ENCODE results near the gene CNTLN. TPM values are rescaled to one million over a fixed set of nuclear protein-coding genes. Genes with fewer than 3 reads are reported as not detected.
"Not testable (repeated sequence)": the region's sequence is repeated elsewhere in the genome, so short reads cannot be mapped to it uniquely, and the experiment has no call there.

CNTLN gene
- total RNA-seq, 1 experiment from 2014 or later = 5.6 TPM

DNA sequence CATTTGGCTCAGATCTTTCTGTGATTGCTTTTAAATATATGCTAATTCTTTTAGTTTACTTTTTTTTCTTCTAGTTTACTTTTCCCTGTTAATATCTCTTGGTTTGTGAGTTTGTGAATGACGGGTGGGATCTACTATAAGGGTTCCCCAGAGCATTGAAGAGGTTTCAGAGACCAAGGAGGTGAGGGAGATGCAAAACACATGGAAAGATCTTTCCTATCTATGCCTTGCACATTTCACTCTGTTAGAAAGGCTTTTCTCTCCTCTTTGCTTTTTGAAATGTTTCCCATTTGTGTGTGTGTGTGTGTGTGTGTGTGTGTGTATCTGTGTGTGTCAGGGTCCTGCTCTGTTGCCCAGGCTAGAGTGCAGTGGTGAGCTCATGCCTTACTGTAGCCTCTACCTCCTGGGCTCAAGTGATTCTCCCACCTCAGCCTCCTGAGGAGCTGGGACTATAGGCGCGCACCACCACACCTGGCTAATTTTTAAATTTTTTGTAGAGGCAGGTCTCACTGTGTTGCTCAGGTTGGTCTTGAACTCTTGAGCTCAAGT, 50.7 kb downstream of the CNTLN start:
- no peak for DNase-seq (ENCODE audit: low read depth)

DNA sequence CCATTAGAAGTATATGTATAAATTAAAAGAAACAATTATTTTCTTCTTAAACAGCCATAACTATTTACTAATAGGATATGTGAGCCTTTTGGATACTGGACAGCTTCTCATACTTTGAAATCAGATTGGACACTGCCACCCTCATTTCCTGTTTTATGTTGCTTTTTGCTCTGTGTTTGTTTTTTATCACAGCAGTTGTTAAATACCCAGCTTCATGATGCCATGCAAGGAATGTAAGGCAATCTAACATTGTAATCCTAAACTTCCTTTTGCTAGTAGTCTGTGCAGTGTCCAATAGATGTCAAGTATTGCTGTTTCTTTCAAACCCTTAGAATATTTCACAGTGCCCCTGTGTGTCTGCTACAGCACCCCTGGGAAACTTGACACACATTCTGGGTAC, 56.2 kb downstream of the CNTLN start:
- DNase-seq (ENCODE audit: low read depth) = no peak

DNA sequence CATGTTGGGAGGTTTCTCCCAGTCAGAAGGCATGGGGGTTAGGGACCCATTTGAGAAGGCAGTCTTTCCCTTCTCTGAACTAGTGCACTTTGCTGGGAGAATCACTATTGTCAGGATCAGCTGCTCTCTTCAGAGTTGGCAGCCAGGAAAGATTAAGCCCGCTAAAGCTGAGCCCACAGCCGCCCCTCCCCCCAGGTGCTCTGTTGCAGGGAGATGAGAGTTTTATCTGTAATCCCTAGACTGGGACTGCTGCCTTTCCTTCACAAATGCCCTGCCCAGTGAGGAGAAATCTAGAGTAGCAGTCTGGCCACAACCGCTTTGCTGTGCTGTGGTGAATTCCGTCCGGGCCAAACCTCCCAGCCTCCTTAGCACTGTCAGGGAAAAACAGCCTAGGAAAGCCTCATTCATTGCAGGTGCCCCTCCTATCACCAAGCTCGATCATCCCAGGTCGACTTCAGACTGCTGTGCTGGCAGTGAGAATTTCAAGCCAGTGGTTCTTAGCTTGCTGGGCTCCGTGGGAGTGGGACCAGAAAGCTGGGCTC, 69.8 kb downstream of the CNTLN start:
- DNase-seq (ENCODE audit: low read depth) = no peak

DNA sequence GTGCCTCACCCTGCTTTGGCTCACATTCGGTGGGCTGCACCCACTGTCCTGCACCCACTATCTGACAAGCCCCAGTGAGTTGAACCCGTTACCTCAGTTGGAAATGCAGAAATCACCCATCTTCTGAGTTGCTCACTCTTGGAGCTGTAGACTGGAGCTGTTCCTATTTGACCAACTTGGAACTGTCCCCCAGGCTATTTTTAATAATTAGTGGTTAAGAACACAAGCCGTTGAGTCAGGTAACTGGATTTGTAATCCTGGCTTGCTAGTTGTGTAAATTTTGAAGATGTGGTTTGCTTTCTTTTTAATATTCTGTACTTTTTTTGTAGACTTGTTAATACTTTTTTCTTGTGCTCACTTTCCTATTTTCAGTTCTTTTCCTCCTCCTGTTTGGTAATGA, 81.2 kb downstream of the CNTLN start:
- no peak for DNase-seq (ENCODE audit: low read depth)

DNA sequence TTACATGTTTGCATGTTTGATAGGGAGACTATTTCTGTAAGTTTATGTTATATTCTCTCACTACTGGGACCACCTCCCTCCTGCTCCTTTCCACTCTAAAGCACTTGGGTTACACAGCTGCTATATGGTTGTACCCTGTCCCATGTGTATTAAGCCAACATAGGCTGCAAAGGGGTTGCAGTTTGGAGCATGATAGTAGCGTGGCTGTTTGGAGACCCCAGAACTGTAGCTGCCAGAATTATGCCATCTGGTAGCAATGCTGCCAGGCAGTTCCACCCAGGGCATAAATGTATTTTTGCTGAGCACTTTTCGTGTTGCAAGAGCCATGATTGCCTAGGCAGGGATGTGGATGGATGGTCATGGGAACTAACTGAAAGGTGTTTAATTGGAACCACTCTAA, 81.8 kb downstream of the CNTLN start:
- no peak for DNase-seq (ENCODE audit: low read depth)

DNA sequence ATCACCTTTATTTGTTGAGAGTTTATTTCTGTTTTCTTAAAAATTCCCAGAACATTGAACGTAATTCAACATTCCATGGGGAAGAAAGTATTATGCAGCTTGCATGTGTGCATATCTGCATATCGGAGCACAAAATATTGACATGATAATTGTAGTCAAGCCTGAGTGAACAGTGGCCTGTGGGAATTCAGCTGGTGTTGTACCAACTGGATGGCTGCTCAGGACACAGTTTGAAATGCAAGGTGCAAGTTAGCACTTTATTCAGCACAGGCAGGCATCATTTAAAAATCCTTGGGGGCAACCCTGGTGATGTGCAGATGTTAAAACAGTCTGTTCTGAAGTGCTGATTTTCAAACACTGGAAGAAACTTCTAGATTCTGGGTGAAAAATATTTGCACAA, 82.4 kb downstream of the CNTLN start:
- DNase-seq (ENCODE audit: low read depth) = no peak

DNA sequence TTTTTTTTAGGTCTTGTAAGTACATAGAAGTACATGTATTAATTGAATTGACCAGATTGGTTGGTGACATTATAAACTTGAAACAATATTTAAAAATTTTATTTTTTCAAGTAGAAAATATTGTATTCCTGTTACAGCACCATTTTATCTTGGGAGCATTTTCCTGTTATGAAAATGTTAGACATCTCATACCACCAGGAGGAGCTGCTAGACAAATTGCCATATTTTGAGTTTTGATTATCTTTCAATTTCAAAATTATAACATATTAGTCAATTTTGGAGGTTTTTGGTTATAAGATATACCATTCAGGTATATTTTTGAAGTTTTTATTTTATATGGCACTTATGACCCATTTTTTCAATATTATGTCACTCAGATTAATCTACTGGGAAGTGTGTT, 84.4 kb downstream of the CNTLN start:
- DNase-seq (ENCODE audit: low read depth) = no peak

DNA sequence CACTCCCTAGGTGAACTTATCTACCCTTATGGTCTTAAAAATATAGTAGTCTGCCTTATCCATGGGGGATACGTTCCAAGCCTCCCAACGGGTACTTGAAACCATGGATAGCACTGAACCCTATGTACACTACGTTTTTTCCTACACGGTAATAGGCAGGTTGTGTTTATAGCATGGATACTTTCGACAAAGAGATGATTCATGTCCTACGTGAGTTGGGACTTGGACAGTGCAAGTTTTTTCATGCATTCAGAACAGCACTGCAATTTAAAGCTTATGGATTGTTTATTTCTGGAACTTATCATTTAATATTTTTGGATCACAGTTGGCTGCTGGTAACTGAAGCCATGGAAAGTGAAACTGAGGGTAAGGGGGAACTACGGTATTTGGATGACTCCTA, 88.1 kb downstream of the CNTLN start:
- DNase-seq (ENCODE audit: low read depth) = no peak

DNA sequence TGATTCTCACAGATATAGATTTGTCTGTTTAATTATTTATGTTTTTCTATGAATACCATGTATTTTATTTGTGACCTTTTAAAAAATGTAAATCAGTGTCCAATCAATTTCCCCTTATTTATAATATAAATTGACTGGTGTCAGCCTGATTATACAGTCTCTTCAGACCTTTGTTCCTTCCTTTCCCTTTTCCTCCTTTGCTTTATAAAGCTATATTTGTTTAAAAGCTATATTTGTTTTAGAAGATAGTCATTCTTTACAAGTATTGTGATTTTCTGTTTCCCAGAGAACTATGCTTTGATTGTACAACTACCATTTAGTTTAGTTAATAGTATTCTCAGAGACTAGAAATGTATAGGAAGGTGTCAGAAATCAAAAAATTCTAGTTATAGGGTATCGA, 90.6 kb downstream of the CNTLN start:
- DNase-seq (ENCODE audit: low read depth) = no peak

DNA sequence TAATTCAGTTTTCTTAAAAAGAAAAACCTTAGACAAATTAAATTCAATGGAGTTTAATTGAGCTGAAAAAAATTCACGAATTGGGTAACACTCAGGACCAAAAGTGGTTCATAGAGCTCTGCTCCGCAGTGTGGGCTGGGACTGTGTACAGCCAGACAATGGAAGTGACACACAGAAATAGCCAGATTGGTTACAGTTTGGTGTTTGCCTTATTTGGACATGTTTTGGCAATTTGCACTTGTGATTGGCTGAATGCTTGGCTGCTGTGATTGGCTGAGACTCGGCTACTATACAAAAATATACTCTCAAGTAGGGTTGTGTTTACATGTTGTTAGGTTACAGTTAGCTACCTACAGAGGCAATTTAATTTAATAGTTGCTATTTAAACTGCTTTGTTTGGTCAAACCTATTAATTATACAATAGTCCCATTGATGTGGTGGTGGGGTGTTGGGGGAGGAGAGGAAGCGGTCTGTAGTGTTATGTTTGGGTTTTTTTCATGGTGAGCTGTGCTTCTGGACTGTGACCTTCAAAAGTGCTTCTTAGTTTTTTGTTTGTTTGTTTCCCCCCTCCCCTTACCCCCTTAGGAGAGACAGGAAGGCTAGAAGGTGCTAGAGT, 95.2 kb downstream of the CNTLN start:
- DNase-seq (ENCODE audit: low read depth) = no peak

DNA sequence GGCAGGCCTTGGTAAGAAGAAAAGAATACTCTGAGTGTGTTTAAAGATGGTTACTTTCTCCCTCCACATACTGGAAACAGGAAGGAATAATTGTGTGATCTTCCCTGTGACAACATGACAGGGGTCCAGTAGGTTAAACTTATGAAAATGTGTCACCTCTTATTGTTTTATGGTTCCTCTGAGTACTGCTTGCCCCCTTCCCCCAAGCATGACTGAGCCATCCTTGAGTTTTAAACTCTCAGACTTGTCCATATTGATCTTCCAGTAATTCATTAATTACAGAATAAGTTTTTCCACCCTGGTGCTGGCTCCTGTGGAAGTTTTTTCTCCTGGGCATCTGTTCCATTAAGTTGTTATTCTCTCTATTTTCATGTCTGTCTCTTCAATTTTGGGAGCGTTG, 95.8 kb downstream of the CNTLN start:
- DNase-seq (ENCODE audit: low read depth) = no peak

DNA sequence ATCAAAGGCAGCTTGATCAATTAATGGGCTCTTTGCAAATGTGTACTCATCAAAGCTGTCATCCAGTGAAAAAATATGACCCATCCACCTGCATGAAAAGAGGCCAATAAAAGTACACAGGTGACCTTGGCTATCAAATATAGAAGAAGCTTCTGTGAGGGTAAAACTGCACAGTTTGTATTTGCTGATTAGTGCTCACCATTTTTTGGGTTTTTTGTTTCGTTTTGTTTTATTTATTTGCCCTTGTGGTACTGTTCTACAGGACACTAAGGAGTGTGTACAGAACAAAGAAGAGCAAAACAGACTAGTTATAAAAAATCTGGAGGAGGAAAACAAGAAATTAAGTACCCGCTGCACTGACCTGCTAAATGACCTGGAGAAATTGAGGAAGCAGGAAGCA, 101.3 kb downstream of the CNTLN start:
- no peak for DNase-seq (ENCODE audit: low read depth)

DNA sequence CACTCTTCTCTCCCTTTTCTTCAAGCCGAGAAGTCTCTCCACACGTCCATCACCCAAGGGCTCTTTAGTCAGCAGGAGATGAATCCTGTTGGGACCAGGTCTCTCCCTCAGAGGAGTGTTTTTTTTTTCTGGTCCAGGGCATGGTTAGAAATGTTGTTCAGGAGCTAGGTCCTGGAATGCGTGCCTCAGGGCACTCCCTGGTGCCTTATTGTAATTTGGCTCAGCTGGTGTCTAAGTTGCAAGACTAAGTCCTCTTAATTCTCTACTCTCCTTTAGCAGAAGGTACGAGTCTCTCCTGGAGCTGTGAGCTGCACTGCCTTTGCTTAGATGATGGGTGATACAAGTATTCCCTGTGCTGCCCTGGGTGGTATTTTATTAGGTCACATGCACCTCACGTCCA, 111.9 kb downstream of the CNTLN start:
- no peak for DNase-seq (ENCODE audit: low read depth)

DNA sequence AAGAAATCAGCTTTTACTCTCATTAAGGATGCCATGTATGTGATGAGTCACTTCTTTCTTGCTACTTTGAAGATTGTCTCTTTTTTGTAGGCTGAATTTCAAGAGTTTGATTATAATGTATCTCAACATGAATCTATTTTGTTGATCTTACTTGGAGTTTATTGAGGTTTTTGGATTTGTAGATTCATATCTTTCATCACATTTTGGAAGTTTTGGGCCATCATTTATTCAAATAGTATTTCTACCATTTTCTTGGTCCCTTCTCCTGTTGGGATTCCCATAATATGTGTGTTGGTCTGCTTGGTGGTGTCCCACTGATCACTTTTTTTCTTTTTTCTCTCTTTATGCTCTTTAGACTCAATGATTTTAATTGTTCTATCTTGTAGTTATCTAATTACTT, 116.3 kb downstream of the CNTLN start:
- no peak for DNase-seq (ENCODE audit: low read depth)

DNA sequence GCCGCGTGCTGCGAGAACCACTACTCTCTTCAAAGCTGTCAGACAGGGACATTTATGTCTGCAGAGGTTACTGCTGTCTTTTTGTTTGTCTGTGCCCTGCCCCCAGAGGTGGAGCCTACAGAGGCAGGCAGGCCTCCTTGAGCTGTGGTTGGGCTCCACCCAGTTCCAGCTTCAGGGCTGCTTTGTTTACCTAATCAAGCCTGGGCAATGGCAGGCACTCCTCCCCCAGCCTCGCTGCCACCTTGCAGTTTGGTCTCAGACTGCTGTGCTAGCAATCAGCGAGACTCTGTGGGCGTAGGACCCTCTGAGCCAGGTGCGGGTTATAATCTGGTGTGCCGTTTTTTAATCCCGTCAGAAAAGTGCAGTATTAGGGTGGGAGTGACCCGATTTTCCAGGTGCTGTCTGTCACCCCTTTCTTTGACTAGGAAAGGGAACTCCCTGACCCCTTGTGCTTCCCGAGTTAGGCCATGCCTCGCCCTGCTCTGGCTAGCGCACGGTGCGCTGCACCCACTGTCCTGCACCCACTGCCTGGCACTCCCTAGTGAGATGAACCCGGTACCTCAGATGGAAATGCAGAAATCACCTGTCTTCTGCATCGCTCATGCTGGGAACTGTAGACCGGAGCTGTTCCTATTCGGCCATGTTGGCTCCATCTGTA, 133.8 kb downstream of the CNTLN start:
- not testable (repeated sequence) for DNase-seq (ENCODE audit: low read depth)

DNA sequence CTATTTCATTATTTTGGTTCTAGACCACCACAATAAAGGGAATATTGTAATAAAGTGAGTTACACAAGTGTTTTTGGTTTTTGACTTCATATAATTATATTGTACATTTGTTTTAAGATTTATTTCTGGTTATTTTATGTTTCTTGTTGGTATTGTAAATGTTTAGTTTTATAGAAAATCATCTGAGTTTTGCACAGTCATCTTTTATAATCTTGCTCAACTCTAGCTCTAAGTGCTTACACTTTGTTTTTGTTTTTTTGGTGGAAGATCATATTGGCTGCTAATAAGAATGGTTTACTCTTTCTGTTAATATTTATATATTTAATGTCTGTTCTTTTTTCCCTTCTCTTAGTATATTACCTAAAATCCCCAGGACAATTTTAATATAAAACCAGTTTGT, 135.0 kb downstream of the CNTLN start:
- no peak for DNase-seq (ENCODE audit: low read depth)

DNA sequence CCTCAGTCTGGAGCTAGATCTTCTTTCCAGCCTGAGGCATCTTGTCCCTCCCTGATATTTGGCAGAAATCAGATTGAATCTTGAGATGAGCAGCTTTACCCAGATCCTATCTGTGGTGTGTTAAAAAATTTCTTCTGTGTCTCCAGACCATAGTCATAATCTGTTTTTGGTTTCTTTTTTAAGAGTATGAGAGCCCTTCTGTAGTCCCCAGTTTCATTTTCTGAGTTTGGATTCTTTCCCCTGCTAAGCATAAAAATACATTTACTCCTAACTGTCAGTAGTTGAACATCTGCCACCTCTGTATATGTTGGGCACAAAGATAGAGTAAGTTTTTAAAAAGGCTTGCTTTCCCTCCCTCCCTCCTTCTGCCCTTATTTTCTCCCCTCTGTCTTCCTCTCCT, 137.7 kb downstream of the CNTLN start:
- DNase-seq (ENCODE audit: low read depth) = no peak

DNA sequence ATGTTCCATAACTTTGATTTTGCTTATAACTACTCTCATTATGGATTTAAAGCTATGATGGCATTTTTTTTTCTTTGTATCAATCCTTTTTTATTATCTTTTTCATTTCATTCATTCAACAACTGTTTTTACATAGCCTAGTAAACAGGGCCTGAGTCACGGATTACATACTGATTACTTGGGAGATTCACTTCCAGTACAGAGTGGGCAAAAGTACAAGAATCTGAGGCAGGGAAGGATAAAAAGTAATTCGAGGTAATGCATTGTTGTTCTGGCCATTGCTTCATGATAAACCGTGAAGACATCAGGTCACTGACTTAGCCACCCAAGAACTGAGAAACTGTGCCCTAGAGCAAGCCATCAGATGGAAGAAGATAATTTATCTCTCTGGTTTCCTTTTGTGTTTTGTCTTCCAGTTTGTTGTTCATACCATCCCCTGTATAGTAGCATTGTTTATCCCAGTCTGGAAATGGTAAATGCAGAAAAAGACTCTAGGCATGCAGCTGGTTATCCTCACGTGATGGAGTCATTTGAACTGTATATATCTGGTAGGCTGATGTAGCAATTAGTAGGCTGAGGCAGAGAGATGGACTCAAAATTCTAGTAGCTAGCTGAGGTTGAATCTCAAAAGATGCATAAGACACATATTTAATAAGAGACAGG, 145.6 kb downstream of the CNTLN start:
- no peak for DNase-seq (ENCODE audit: low read depth)

DNA sequence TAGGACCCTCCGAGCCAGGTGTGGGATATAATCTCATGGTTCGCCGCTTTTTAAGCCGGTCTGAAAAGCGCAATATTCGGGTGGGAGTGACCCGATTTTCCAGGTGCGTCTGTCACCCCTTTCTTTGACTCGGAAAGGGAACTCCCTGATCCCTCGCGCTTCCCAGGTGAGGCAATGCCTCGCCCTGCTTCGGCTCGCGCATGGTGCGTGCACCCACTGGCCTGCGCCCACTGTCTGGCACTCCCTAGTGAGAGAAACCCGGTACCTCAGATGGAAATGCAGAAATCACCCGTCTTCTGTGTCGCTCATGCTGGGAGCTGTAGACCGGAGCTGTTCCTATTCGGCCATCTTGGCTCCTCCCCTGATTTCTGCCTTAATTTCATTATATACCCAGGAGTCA, 155.8 kb downstream of the CNTLN start:
- DNase-seq (ENCODE audit: low read depth) = not testable (repeated sequence)

DNA sequence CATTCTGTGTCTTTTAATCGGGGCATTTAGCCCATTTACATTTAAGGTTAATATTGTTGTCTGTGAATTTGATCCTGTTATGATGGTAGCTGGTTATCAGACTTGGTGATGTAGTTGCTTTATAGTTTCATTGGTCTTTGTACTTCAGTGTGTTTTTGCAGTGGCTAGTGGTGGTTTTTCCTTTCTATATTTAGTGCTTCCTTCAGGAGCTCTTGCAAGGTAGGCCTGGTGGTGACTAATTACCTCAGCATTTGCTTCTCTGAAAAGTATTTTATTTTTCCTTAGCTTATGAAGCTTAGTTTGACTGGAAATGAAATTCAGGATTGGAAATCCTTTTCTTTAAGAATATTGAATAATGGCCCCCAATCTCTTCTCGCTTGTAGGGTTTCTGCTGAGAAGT, 156.9 kb downstream of the CNTLN start:
- no peak for DNase-seq (ENCODE audit: low read depth)

DNA sequence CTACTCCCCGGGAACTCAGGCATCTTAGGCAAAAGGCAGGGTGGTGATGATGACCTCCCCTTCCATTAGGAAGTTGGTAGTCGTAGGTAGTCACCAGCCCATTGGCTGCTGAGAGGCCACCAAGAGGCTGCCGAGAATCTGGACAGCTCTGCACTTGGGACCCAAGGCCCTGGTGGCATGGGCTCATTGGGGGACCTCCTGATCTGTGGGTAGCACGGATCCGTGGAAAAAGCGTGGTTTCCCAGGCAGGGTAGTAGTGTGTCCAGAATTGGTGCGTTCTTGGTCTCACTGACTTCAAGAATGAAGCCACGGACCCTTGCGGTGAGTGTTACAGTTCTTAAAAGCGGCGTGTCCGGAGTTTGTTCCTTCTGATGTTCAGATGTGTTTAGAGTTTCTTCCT, 158.8 kb downstream of the CNTLN start:
- DNase-seq (ENCODE audit: low read depth) = no peak

DNA sequence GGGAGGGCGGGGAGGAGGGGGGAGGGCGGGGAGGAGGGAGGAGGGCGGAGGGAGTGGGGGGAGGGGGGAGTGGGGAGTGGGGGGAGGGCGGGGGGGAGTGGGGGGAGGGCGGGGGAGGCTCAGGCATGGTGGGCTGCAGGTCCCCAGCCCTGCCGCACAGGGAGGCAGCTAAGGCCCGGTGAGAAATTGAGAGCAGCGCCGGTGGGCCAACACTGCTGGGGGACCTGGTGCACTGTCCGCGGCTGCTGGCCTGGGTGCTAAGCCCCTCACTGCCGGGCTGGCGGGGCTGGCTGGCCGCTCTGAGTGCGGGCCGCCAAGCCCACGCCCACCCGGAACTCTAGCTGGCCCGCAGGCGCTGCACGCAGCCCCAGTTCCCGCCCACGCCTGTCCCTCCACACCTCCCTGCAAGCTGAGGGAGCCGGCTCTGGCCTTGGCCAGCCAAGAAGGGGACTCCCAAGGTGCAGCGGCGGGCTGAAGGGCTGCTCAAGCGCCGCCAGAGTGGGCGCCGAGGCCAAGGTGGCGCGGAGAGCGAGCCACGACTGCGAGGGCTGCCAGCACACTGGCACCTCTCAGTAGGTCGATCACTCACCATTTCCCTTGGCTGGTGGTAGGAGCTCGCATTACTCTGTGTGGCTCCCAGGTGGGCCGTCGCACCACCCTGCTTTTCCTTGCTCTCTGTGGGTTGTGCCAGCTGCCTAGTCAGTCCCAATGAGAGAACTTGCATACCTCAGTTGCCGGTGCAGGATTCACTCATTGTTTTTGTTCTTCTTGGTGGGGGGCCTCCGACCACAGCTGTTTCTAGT, 160.2 kb downstream of the CNTLN start:
- no peak for DNase-seq (ENCODE audit: low read depth)
